ENCODE measurements around the gene ZSCAN1. TPM values are rescaled to one million over a fixed set of nuclear protein-coding genes. Genes with fewer than 3 reads are reported as not detected.

The ZSCAN1 gene
- total RNA-seq, 2 experiments from 2014 or later: not detected

GRCh38 chr19:58010507-58010906 is 23.3 kb upstream of the ZSCAN1 start:
- peaks cover 2% of the 10 kb centered on the region for H3K27me3 Mint-ChIP-seq
- H3K4me3 Mint-ChIP-seq: no peak overlapping the region
- DNase-seq: no peak
- H3K4me1 Mint-ChIP-seq (ENCODE audit: low read depth): no peaks in the 10 kb centered on the region
- ChIA-PET POLR2A (no interaction called here), CTCF (no interaction called here)
- intact Hi-C loops (cut with micrococcal nuclease): no loop called here
- H3K36me3 Mint-ChIP-seq: peaks cover 54% of the 10 kb centered on the region
- no peak overlapping the region for H3K27ac Mint-ChIP-seq
- peaks cover 73% of the 10 kb centered on the region for H3K9me3 Mint-ChIP-seq

- Mint-ChIP-seq H3K36me3 (peaks cover 27% of the 10 kb centered on the region), H3K27ac (no peak overlapping the region), H3K9me3 (peaks cover 57% of the 10 kb centered on the region), H3K27me3 (peaks cover 2% of the 10 kb centered on the region), H3K4me1 (ENCODE audit: low read depth) (no peaks in the 10 kb centered on the region), H3K4me3 (no peak overlapping the region)
- ChIA-PET POLR2A (interaction anchor here (0.6 kb wide), 1 partner anchor 13 kb away, joined by 3 read pairs; no protein-coding TSS in a partner anchor), CTCF (no interaction called here)
- intact Hi-C loops (cut with micrococcal nuclease): no loop called here
- DNase-seq: no peak
Measured at GRCh38 chr19:58014141-58014540, 19.7 kb upstream of the ZSCAN1 start.

GRCh38 chr19:58020129-58020528 is 13.7 kb upstream of the ZSCAN1 start:
- ChIA-PET CTCF (no interaction called here), POLR2A (no interaction called here)
- no peak overlapping the region for H3K4me3 Mint-ChIP-seq
- no peak overlapping the region for H3K27ac Mint-ChIP-seq
- intact Hi-C loops (cut with micrococcal nuclease): no loop called here
- H3K36me3 Mint-ChIP-seq: peaks cover 7% of the 10 kb centered on the region
- no peaks in the 10 kb centered on the region for H3K27me3 Mint-ChIP-seq
- no peaks in the 10 kb centered on the region for H3K4me1 Mint-ChIP-seq (ENCODE audit: low read depth)
- DNase-seq: no peak
- H3K9me3 Mint-ChIP-seq: peaks cover 48% of the 10 kb centered on the region

GRCh38 chr19:58021541-58022282 is 12.1 kb upstream of the ZSCAN1 start:
- peak; percentile 36 for DNase-seq
- Mint-ChIP-seq H3K9me3 (peaks cover 45% of the 10 kb centered on the region), H3K27me3 (no peaks in the 10 kb centered on the region), H3K4me1 (ENCODE audit: low read depth) (no peaks in the 10 kb centered on the region), H3K27ac (no peak overlapping the region), H3K36me3 (peaks cover 7% of the 10 kb centered on the region), H3K4me3 (no peak overlapping the region)
- CTCF ChIA-PET: interaction anchor here (0.8 to 1.0 kb wide), 2 partner anchors 20 to 134 kb away, joined by 3 to 4 read pairs; partner anchors contain the start of gene ZNF606
- intact Hi-C loops (cut with micrococcal nuclease): no loop called here
- POLR2A ChIA-PET: no interaction called here

GRCh38 chr19:58022283-58022660 is 11.6 kb upstream of the ZSCAN1 start:
- H3K4me3 Mint-ChIP-seq: no peak overlapping the region
- DNase-seq: no peak
- peaks cover 45% of the 10 kb centered on the region for H3K9me3 Mint-ChIP-seq
- H3K27me3 Mint-ChIP-seq: no peaks in the 10 kb centered on the region
- no peaks in the 10 kb centered on the region for H3K4me1 Mint-ChIP-seq (ENCODE audit: low read depth)
- H3K36me3 Mint-ChIP-seq: peaks cover 7% of the 10 kb centered on the region
- H3K27ac Mint-ChIP-seq: no peak overlapping the region
- ChIA-PET POLR2A (no interaction called here), CTCF (interaction anchor here (0.8 to 1.0 kb wide), 2 partner anchors 20 to 133 kb away, joined by 3 to 4 read pairs; partner anchors contain the start of gene ZNF606)
- intact Hi-C loops (cut with micrococcal nuclease): no loop called here

- ChIA-PET CTCF (no interaction called here), POLR2A (no interaction called here)
- DNase-seq: no peak
- Mint-ChIP-seq H3K36me3 (peaks cover 6% of the 10 kb centered on the region), H3K4me1 (ENCODE audit: low read depth) (no peaks in the 10 kb centered on the region), H3K27me3 (no peaks in the 10 kb centered on the region), H3K9me3 (peaks cover 49% of the 10 kb centered on the region), H3K27ac (no peak overlapping the region), H3K4me3 (no peak overlapping the region)
- intact Hi-C loops (cut with micrococcal nuclease): no loop called here
Measured at GRCh38 chr19:58024661-58025060, 9.2 kb upstream of the ZSCAN1 start.

DNA sequence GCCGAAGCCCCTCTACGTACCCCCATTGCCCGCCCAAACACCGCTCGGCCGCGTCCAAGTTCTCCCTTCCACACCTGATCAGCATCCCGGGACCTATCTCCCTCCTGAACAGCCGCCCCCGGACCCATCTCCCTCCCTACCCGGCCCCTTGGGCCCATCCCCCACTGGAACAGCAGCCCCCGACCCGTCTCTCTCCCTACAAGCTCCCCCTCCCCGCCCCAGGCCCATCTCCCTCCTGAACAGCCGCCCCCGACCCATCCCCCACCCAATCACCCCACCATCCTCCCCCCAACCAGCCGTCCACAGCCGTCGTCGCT is 610 bp downstream of the ZSCAN1 start:
- ChIA-PET CTCF (no interaction called here), POLR2A (no interaction called here)
- Mint-ChIP-seq H3K36me3 (peaks cover 21% of the 10 kb centered on the region), H3K4me3 (no peak overlapping the region), H3K9me3 (peaks cover 25% of the 10 kb centered on the region), H3K27ac (no peak overlapping the region), H3K4me1 (ENCODE audit: low read depth) (peaks cover 3% of the 10 kb centered on the region), H3K27me3 (peaks cover 18% of the 10 kb centered on the region)
- intact Hi-C loops (cut with micrococcal nuclease): no loop called here
- no peak for DNase-seq

- Mint-ChIP-seq H3K4me1 (ENCODE audit: low read depth) (peaks cover 3% of the 10 kb centered on the region), H3K27ac (no peak overlapping the region), H3K36me3 (peaks cover 21% of the 10 kb centered on the region), H3K9me3 (peaks cover 33% of the 10 kb centered on the region), H3K27me3 (peaks cover 18% of the 10 kb centered on the region), H3K4me3 (no peak overlapping the region)
- no peak for DNase-seq
- intact Hi-C loops (cut with micrococcal nuclease): no loop called here
- CTCF ChIA-PET: no interaction called here
- POLR2A ChIA-PET: no interaction called here
Measured at GRCh38 chr19:58035863-58036262, 2.0 kb downstream of the ZSCAN1 start.

- peaks cover 25% of the 10 kb centered on the region for H3K36me3 Mint-ChIP-seq
- H3K4me3 Mint-ChIP-seq: no peak overlapping the region
- H3K4me1 Mint-ChIP-seq (ENCODE audit: low read depth): peaks cover 3% of the 10 kb centered on the region
- no peak overlapping the region for H3K27ac Mint-ChIP-seq
- intact Hi-C loops (cut with micrococcal nuclease): no loop called here
- DNase-seq: no peak
- H3K9me3 Mint-ChIP-seq: peaks cover 49% of the 10 kb centered on the region
- ChIA-PET POLR2A (no interaction called here), CTCF (no interaction called here)
- H3K27me3 Mint-ChIP-seq: peaks cover 18% of the 10 kb centered on the region
Measured at GRCh38 chr19:58037927-58038687, 4.3 kb downstream of the ZSCAN1 start.

GRCh38 chr19:58038688-58039204 is 4.9 kb downstream of the ZSCAN1 start:
- Mint-ChIP-seq H3K4me1 (ENCODE audit: low read depth) (peaks cover 3% of the 10 kb centered on the region), H3K36me3 (peaks cover 28% of the 10 kb centered on the region), H3K4me3 (no peak overlapping the region), H3K9me3 (peaks cover 54% of the 10 kb centered on the region), H3K27ac (no peak overlapping the region), H3K27me3 (peaks cover 18% of the 10 kb centered on the region)
- POLR2A ChIA-PET: no interaction called here
- DNase-seq: no peak
- CTCF ChIA-PET: no interaction called here
- intact Hi-C loops (cut with micrococcal nuclease): no loop called here

- Mint-ChIP-seq H3K4me1 (ENCODE audit: low read depth) (no peaks in the 10 kb centered on the region), H3K4me3 (no peak overlapping the region), H3K27me3 (peaks cover 9% of the 10 kb centered on the region), H3K36me3 (peaks cover 16% of the 10 kb centered on the region), H3K27ac (no peak overlapping the region), H3K9me3 (peaks cover 55% of the 10 kb centered on the region)
- no peak for DNase-seq
- POLR2A ChIA-PET: no interaction called here
- intact Hi-C loops (cut with micrococcal nuclease): no loop called here
- CTCF ChIA-PET: no interaction called here
Measured at GRCh38 chr19:58040751-58041525, 7.1 kb downstream of the ZSCAN1 start.

GRCh38 chr19:58042495-58043340 is 8.9 kb downstream of the ZSCAN1 start:
- DNase-seq: no peak
- intact Hi-C loops (cut with micrococcal nuclease): no loop called here
- POLR2A ChIA-PET: no interaction called here
- Mint-ChIP-seq H3K27me3 (peaks cover 2% of the 10 kb centered on the region), H3K9me3 (peaks cover 59% of the 10 kb centered on the region), H3K4me3 (no peak overlapping the region), H3K4me1 (ENCODE audit: low read depth) (no peaks in the 10 kb centered on the region), H3K36me3 (peaks cover 14% of the 10 kb centered on the region), H3K27ac (no peak overlapping the region)
- CTCF ChIA-PET: no interaction called here
